SU-DHL-6 (cell line): ENCODE data around the gene ME1.

ENCODE experiments used
- H2AFZ ChIP-seq: fragments of 200-600 bp; sonication (generic); 2 replicates; pipeline ENCODE4 v1.6.1; 2014; ENCODE audit warnings: low read depth, mild to moderate bottlenecking, moderate library complexity, mixed read lengths, antibody characterized with exemption, low read length; ENCODE audit not compliant: severe bottlenecking
- H3F3A ChIP-seq: fragments of 200-600 bp; shearing (Covaris generic); 2 replicates; pipeline ENCODE4 v1.6.0; 2016; ENCODE audit warnings: antibody characterized with exemption, mild to moderate bottlenecking; ENCODE audit not compliant: insufficient read depth
- H3K27ac ChIP-seq: fragments of 200-600 bp; sonication (generic); 2 replicates; pipeline ENCODE4 v1.5.1; 2016; ENCODE audit warnings: low read depth, mild to moderate bottlenecking, low read length, moderate library complexity, mixed read lengths
- H3K27me3 ChIP-seq: fragments of 200-600 bp; sonication (generic), shearing (Covaris generic); 2 replicates; pipeline ENCODE4 v1.6.0; 2014; ENCODE audit warnings: mild to moderate bottlenecking, low read length
- H3K36me3 ChIP-seq: fragments of 200-600 bp; sonication (generic); 2 replicates; pipeline ENCODE4 v1.6.1; 2014; ENCODE audit warnings: mild to moderate bottlenecking, low read length, mixed read lengths
- H3K4me2 ChIP-seq: fragments of 300-600, 200-600 bp; shearing (Covaris generic), sonication (generic); 2 replicates; pipeline ENCODE4 v1.6.0; 2014; ENCODE audit warnings: low read length, low read depth, mild to moderate bottlenecking; ENCODE audit not compliant: poor library complexity, severe bottlenecking
- H3K4me3 ChIP-seq: fragments of 200-600 bp; sonication (generic); 2 replicates; pipeline ENCODE4 v1.5.1; 2014; ENCODE audit warnings: antibody characterized with exemption, low read length, mild to moderate bottlenecking, mixed read lengths; ENCODE audit not compliant: insufficient read depth, poor library complexity, severe bottlenecking
- H3K79me2 ChIP-seq: fragments of 200-600 bp; sonication (generic); 2 replicates; pipeline ENCODE4 v1.6.1; 2014; ENCODE audit warnings: mild to moderate bottlenecking, low read length, moderate library complexity; ENCODE audit not compliant: insufficient read depth
- H3K9ac ChIP-seq: fragments of 200-600 bp; sonication (generic); 2 replicates; pipeline ENCODE4 v1.7.0; 2014; ENCODE audit warnings: mild to moderate bottlenecking, low read length
- H3K9me2 ChIP-seq: fragments of 200-600 bp; sonication (generic); replicated peaks from 2 replicates; pipeline ENCODE4 v1.6.1; 2014; ENCODE audit warnings: low read length; ENCODE audit not compliant: insufficient read depth
- H3K9me3 ChIP-seq: fragments of 200-600 bp; sonication (generic); 2 replicates; pipeline ENCODE4 v1.6.1; 2014; ENCODE audit warnings: low read length, mixed read lengths; ENCODE audit not compliant: insufficient read depth
- H4K20me1 ChIP-seq: fragments of 200-600 bp; sonication (generic); 2 replicates; pipeline ENCODE4 v1.6.1; 2014; ENCODE audit warnings: low read depth, mild to moderate bottlenecking, antibody characterized with exemption, low read length, moderate library complexity, mixed read lengths
- EZH2phosphoT487 ChIP-seq: fragments of 200-600 bp; sonication (generic), shearing (Covaris generic); conservative IDR thresholded peaks from 2 replicates; pipeline ENCODE4 v1.6.1; 2018; ENCODE audit warnings: mild to moderate bottlenecking, antibody characterized with exemption, low read length, moderate library complexity, mixed read lengths
- TF ChIP-seq, protein P1 (sequence below): fragments of 200-600 bp; sonication (generic); IDR thresholded peaks from one replicate; pipeline ENCODE4 v1.5.1; 2017; ENCODE audit warnings: antibody characterized with exemption, mild to moderate bottlenecking, low read length, moderate library complexity; ENCODE audit not compliant: insufficient read depth, poor library complexity, severe bottlenecking

Gene ME1

GRCh38 chr6:83221889-83222479, 208.9 kb downstream of the ME1 start:
- no peaks in the 10 kb centered on the region for H3K79me2 ChIP-seq
- H3K4me3 ChIP-seq, result no peak overlapping the region
- no peaks in the 10 kb centered on the region for H3K36me3 ChIP-seq
- H3F3A ChIP-seq, result no peaks in the 10 kb centered on the region
- no peaks in the 10 kb centered on the region for H3K9me2 ChIP-seq
- H3K27ac ChIP-seq, result no peak overlapping the region
- no peak overlapping the region for H3K9ac ChIP-seq
- no peaks in the 10 kb centered on the region for H3K27me3 ChIP-seq
- H4K20me1 ChIP-seq, result no peaks in the 10 kb centered on the region
- H3K9me3 ChIP-seq, result no peaks in the 10 kb centered on the region
- TF ChIP-seq, protein P1, sequence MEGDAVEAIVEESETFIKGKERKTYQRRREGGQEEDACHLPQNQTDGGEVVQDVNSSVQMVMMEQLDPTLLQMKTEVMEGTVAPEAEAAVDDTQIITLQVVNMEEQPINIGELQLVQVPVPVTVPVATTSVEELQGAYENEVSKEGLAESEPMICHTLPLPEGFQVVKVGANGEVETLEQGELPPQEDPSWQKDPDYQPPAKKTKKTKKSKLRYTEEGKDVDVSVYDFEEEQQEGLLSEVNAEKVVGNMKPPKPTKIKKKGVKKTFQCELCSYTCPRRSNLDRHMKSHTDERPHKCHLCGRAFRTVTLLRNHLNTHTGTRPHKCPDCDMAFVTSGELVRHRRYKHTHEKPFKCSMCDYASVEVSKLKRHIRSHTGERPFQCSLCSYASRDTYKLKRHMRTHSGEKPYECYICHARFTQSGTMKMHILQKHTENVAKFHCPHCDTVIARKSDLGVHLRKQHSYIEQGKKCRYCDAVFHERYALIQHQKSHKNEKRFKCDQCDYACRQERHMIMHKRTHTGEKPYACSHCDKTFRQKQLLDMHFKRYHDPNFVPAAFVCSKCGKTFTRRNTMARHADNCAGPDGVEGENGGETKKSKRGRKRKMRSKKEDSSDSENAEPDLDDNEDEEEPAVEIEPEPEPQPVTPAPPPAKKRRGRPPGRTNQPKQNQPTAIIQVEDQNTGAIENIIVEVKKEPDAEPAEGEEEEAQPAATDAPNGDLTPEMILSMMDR, result no peak
- no peak for TF ChIP-seq EZH2phosphoT487
- no peak overlapping the region for H3K4me2 ChIP-seq
- no peak overlapping the region for H2AFZ ChIP-seq

DNA sequence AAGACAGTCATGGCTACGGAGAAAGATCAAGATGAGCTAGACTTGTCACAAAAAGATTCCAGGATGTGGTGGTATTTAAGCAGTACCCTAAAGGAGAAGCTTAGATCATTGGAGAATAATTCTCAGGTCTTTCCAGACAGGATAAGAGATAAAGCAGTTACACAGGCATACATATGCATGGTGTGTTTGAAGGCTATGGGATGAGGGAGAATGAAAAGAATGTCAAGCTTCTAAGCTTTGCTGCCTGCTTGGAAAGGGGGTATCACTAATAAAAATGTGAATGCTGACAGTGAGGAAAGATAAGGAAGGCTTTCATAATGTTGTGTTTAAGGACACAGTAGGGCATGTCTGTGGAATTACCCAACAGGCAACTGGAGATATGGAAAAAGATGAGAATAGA, 209.6 kb downstream of the ME1 start:
- no peaks in the 10 kb centered on the region for H3F3A ChIP-seq
- H3K27me3 ChIP-seq, result no peaks in the 10 kb centered on the region
- H3K36me3 ChIP-seq, result no peaks in the 10 kb centered on the region
- H3K9me3 ChIP-seq, result no peaks in the 10 kb centered on the region
- no peak overlapping the region for H3K9ac ChIP-seq
- H3K9me2 ChIP-seq, result no peaks in the 10 kb centered on the region
- no peaks in the 10 kb centered on the region for H4K20me1 ChIP-seq
- no peak overlapping the region for H3K4me3 ChIP-seq
- H3K27ac ChIP-seq, result no peak overlapping the region
- no peak overlapping the region for H2AFZ ChIP-seq
- no peak for TF ChIP-seq EZH2phosphoT487
- TF ChIP-seq, protein P1, result no peak
- H3K4me2 ChIP-seq, result no peak overlapping the region
- no peaks in the 10 kb centered on the region for H3K79me2 ChIP-seq

DNA sequence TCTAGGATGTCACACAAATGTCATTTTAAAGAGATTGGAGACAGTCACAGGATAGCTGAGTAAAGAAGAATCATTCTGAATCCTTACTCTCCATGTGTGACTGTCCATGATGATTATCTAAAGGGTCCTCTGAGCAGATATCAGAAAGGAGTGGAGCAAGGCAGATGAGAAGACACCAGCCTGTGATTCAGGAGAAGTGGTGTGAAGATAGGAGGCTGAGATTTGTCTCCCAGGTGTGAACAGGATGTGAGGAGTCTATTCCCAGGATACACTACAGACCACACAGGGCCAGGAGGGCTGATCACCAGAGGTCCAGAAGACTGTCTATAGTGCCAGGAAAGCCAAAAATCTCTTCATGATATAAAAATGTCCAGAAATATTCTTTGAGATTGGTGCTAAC, 210.7 kb downstream of the ME1 start:
- no peak overlapping the region for H2AFZ ChIP-seq
- H3K36me3 ChIP-seq, result no peaks in the 10 kb centered on the region
- no peaks in the 10 kb centered on the region for H3K9me2 ChIP-seq
- H3K4me3 ChIP-seq, result no peak overlapping the region
- TF ChIP-seq, protein P1, result no peak
- TF ChIP-seq EZH2phosphoT487, result no peak
- no peaks in the 10 kb centered on the region for H3K9me3 ChIP-seq
- H3K9ac ChIP-seq, result no peak overlapping the region
- no peaks in the 10 kb centered on the region for H4K20me1 ChIP-seq
- H3K4me2 ChIP-seq, result no peak overlapping the region
- H3F3A ChIP-seq, result no peaks in the 10 kb centered on the region
- H3K27ac ChIP-seq, result no peak overlapping the region
- H3K27me3 ChIP-seq, result no peaks in the 10 kb centered on the region
- H3K79me2 ChIP-seq, result no peaks in the 10 kb centered on the region
